Gastrocnemius medialis (tissue), 4 donors: ENCODE data around the gene NFIC.

Experiments
- POLR2A ChIP-seq, 2 donors: fragments of 450-650 bp; IDR thresholded peaks; one replicate each; pipeline ENCODE4 v1.6.1; 2017; ENCODE audit warnings: antibody characterized with exemption in 2 of 2, mild to moderate bottlenecking in 2 of 2, moderate library complexity in 2 of 2
- TF ChIP-seq, protein P1 (sequence below), 5 experiments: fragments of 450-650 bp in 3 of 5; fragments of 200-600 bp in 2 of 5; sonication (generic) in 2 of 5; IDR thresholded peaks in 4 of 5; conservative IDR thresholded peaks in 1 of 5; 1 replicate in 4 of 5; 2 replicates in 1 of 5; pipeline ENCODE4 v1.5.1; 2016 to 2019; ENCODE audit warnings: antibody characterized with exemption in 5 of 5, mild to moderate bottlenecking in 3 of 5, moderate library complexity in 3 of 5

DNA sequence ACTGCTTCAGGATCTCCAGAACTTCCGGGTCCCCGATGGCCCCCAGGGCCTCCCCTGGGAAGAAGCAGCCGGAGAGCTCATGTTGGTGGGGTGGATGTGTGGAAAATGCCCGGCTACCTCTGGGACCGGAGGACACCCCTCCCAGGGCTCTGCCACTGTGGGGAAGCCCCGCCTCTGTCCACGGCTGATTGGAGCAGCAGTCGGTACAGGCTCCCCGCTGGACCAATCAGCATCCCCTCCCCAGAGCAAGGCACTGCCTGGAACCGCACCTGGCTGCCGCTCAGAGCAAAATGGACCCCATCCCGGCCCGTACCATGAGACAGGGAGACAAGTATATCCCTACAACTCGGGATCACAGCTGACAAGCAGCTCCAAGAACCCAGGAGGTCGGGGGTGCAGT lies 127.7 kb downstream of the NFIC start:
- TF ChIP-seq, protein P1, sequence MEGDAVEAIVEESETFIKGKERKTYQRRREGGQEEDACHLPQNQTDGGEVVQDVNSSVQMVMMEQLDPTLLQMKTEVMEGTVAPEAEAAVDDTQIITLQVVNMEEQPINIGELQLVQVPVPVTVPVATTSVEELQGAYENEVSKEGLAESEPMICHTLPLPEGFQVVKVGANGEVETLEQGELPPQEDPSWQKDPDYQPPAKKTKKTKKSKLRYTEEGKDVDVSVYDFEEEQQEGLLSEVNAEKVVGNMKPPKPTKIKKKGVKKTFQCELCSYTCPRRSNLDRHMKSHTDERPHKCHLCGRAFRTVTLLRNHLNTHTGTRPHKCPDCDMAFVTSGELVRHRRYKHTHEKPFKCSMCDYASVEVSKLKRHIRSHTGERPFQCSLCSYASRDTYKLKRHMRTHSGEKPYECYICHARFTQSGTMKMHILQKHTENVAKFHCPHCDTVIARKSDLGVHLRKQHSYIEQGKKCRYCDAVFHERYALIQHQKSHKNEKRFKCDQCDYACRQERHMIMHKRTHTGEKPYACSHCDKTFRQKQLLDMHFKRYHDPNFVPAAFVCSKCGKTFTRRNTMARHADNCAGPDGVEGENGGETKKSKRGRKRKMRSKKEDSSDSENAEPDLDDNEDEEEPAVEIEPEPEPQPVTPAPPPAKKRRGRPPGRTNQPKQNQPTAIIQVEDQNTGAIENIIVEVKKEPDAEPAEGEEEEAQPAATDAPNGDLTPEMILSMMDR (IDR thresholded peaks at IDR 0.05 in 4 of 5, conservative IDR thresholded peaks at IDR 0.05 in 1 of 5): no peak
- TF ChIP-seq POLR2A (IDR thresholded peaks at IDR 0.05): no peak
